SK-N-SH treated with all-trans-retinoic acid at 6 μM for 48 hours (cell line): ENCODE measurements around the gene THRB.

Experiments
- ARNTL ChIP-seq: fragments of 450-650 bp; formaldehyde crosslinking; IDR thresholded peaks from 2 replicates; pipeline ENCODE4 v1.5.0; 2020; ENCODE audit warnings: low read depth, mild to moderate bottlenecking, moderate library complexity, borderline replicate concordance
- GLIS3 ChIP-seq: fragments of 250-450 bp; sonication (Bioruptor Pico); IDR thresholded peaks from 2 replicates; pipeline ENCODE4 v1.5.0; 2020; ENCODE audit warnings: mild to moderate bottlenecking, moderate library complexity
- POU6F1 ChIP-seq: fragments of 250-450 bp; sonication (Bioruptor Pico); IDR thresholded peaks from 2 replicates; pipeline ENCODE4 v1.8.0; 2021; ENCODE audit warnings: low read depth, mild to moderate bottlenecking, moderate library complexity, borderline replicate concordance
- RARB ChIP-seq: fragments of 250-450 bp; sonication (Bioruptor Pico); IDR thresholded peaks from 2 replicates; pipeline ENCODE4 v1.8.0; 2021; ENCODE audit warnings: mild to moderate bottlenecking, moderate library complexity
- TCF4 ChIP-seq: fragments of 250-450 bp; sonication (Bioruptor Pico); IDR thresholded peaks from 2 replicates; pipeline ENCODE4 v1.8.0; 2021; ENCODE audit warnings: mild to moderate bottlenecking, moderate library complexity, borderline replicate concordance
- ZFP3 ChIP-seq: fragments of 250-450 bp; sonication (Bioruptor Pico); IDR thresholded peaks from 2 replicates; pipeline ENCODE4 v1.5.0; 2020; ENCODE audit warnings: mild to moderate bottlenecking, moderate library complexity
- ZFP30 ChIP-seq: fragments of 450-650 bp; formaldehyde crosslinking; IDR thresholded peaks from 2 replicates; pipeline ENCODE4 v1.5.0; 2022; ENCODE audit warnings: mild to moderate bottlenecking, moderate library complexity
- ZNF565 ChIP-seq: fragments of 450-650 bp; formaldehyde crosslinking; conservative IDR thresholded peaks from 2 replicates; pipeline ENCODE4 v1.5.0; 2020; ENCODE audit warnings: low read depth, mild to moderate bottlenecking, moderate library complexity
- ZNF70 ChIP-seq: fragments of 450-650 bp; formaldehyde crosslinking; IDR thresholded peaks from 2 replicates; pipeline ENCODE4 v1.5.0; 2020; ENCODE audit warnings: mild to moderate bottlenecking, moderate library complexity

- TF ChIP-seq ZFP30 (CRISPR knock-in tag) (no peak), POU6F1 (CRISPR knock-in tag) (no peak), ZFP3 (CRISPR knock-in tag) (no peak), ZNF565 (CRISPR knock-in tag) (no peak), ARNTL (no peak), ZNF70 (no peak), GLIS3 (CRISPR knock-in tag) (no peak), TCF4 (CRISPR knock-in tag) (no peak), RARB (CRISPR knock-in tag) (no peak)
These were observed 117.2 kb downstream of the THRB start for GRCh38 chr3:24377218-24377993.
